GM12874 (cell line): ENCODE measurements around the gene RELT.

Source experiments
- TF ChIP-seq, protein P1 (sequence below): IDR thresholded peaks from 2 replicates; pipeline ENCODE4 v1.5.1; 2011; ENCODE audit warnings: low read depth, mild to moderate bottlenecking, control low read depth, low read length, moderate library complexity; ENCODE audit not compliant: insufficient read depth

Gene RELT

GRCh38 chr11:73360743-73361369 lies 15.3 kb upstream of the RELT start:
- TF ChIP-seq, protein P1, sequence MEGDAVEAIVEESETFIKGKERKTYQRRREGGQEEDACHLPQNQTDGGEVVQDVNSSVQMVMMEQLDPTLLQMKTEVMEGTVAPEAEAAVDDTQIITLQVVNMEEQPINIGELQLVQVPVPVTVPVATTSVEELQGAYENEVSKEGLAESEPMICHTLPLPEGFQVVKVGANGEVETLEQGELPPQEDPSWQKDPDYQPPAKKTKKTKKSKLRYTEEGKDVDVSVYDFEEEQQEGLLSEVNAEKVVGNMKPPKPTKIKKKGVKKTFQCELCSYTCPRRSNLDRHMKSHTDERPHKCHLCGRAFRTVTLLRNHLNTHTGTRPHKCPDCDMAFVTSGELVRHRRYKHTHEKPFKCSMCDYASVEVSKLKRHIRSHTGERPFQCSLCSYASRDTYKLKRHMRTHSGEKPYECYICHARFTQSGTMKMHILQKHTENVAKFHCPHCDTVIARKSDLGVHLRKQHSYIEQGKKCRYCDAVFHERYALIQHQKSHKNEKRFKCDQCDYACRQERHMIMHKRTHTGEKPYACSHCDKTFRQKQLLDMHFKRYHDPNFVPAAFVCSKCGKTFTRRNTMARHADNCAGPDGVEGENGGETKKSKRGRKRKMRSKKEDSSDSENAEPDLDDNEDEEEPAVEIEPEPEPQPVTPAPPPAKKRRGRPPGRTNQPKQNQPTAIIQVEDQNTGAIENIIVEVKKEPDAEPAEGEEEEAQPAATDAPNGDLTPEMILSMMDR, result no peak

DNA sequence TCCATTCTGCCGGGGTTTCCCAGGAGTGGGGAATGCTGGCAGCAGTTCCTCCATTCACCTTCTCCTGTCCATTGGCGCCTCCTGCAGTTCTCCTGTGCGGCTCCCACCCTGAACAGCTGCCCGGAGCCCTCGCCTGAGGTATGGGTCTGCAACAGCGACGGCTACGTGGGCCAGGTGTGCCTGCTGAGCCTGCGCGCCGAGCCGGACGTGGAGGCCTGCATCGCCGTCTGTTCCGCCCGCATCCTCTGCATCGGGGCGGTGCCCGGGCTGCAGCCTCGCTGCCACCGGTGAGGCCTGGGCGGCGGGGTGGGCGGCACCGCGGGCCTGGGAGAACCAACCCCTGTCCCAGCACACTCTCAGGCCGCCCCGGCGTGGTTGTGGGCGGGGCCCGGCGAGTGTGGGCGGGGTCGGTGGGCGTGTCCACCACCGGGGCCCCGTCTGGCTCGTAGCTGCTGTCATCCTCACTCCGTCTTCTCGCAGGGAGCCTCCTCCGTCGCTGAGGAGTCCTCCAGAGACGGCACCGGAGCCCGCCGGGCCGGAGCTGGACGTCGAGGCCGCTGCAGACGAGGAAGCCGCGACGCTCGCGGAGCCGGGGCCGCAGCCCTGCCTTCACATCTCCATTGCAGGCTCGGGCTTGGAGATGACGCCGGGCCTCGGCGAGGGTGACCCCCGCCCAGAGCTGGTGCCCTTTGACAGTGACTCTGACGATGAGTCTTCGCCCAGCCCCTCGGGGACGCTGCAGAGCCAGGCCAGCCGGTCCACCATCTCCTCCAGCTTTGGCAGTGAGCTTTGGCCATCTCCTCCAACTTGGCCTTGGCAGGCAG lies 14.0 kb upstream of the RELT start:
- TF ChIP-seq, protein P1, result no peak

DNA sequence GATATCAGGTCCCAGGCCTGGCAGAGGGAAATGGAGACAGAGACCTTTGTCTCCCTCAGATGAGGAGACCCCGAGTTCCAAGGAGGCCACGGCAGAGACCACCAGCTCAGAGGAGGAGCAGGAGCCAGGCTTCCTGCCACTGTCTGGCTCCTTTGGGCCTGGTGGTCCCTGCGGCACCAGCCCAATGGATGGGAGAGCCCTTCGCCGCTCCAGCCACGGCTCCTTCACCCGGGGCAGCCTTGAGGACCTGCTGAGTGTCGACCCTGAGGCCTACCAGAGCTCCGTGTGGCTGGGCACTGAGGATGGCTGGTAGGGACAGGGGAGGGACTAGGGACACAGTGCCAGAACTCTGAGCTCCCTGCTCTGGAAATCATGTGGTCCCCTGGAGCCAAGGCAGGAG lies 13.1 kb upstream of the RELT start:
- TF ChIP-seq, protein P1, result no peak

GRCh38 chr11:73365352-73366264 lies 10.6 kb upstream of the RELT start:
- TF ChIP-seq, protein P1, result no peak

DNA sequence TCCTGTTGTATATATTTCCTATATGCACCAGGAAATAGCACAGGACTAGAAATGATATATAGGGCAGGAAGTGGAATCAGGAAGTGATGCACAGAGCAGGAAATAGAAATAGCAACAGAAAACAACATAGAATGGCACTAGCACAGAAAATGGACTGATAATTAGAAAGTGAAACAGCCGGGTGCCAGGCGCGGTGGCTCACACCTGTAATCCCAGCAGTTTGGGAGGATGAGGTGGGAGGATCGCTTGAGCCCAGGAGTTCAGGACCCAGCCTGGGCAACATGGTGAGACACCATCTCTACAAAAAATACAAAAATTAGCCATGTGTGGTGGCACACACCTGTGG lies 10.0 kb upstream of the RELT start:
- TF ChIP-seq, protein P1, result no peak

DNA sequence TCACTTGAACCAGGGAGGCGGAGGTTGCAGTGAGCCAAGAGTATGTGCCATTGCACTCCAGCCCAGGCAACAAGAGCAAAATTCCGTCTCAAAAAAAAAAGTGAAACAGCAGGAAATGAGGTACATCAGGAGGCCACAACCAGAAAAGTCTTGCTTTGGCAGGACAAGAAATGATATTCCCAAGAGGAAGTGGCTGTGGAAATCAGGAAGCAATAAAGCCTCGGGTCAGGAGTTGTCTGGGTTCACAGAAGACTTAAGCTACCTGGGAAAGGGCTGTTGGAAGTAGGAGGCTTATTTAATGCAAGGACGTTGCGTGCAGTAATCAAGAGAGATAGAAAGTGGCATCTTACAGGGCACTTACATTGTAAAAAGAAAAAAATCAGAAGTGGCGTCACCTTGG lies 9.2 kb upstream of the RELT start:
- TF ChIP-seq, protein P1, result no peak

GRCh38 chr11:73367482-73368024 lies 8.6 kb upstream of the RELT start:
- TF ChIP-seq, protein P1, result no peak
